PC-9 (cell line): ENCODE results near the gene CCDC66.

ENCODE experiments used
- EZH2 ChIP-seq: fragments of 200-600 bp; sonication (generic); IDR thresholded peaks from 2 replicates; pipeline ENCODE4 v1.8.0; 2017; ENCODE audit warnings: antibody characterized with exemption, low read depth
- TF ChIP-seq, protein P1 (sequence below): fragments of 200-600 bp; sonication (generic); conservative IDR thresholded peaks from 2 replicates; pipeline ENCODE4 v1.6.1; 2017; ENCODE audit warnings: mixed run types, antibody characterized with exemption, mild to moderate bottlenecking, moderate library complexity

DNA sequence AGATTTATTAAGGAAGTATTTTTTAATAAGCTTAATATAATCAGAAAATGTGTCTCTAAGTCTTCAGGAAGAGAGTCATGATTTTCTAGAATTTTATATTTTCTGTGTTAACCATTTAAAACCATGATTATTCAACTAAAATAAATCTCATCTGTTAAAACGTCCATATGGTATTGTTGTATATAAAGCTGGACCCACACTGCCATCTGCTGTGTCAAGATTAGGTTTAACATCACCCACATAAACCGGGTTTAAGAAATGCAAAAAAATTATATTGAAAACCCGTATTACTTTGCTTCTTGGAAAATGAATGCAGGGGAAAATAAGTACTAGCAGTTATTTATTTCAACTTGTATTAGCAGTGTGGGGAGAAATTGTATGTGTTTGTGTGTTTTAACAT lies 9.5 kb upstream of the CCDC66 start:
- TF ChIP-seq, protein P1, sequence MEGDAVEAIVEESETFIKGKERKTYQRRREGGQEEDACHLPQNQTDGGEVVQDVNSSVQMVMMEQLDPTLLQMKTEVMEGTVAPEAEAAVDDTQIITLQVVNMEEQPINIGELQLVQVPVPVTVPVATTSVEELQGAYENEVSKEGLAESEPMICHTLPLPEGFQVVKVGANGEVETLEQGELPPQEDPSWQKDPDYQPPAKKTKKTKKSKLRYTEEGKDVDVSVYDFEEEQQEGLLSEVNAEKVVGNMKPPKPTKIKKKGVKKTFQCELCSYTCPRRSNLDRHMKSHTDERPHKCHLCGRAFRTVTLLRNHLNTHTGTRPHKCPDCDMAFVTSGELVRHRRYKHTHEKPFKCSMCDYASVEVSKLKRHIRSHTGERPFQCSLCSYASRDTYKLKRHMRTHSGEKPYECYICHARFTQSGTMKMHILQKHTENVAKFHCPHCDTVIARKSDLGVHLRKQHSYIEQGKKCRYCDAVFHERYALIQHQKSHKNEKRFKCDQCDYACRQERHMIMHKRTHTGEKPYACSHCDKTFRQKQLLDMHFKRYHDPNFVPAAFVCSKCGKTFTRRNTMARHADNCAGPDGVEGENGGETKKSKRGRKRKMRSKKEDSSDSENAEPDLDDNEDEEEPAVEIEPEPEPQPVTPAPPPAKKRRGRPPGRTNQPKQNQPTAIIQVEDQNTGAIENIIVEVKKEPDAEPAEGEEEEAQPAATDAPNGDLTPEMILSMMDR = peak; percentile 34; the same call in 1 of the 2 replicates
- no peak for TF ChIP-seq EZH2
